Measurements from ENCODE around the gene CCDC33.
A peak's percentile ranks its signal among the peaks of the same experiment; 100 is the strongest.

The CCDC33 gene

GRCh38 chr15:74235962-74236361 lies at the start of gene CCDC33:
Gene CCDC33 (plus strand): TSS chr15:74236326. CDS start chr15:74236720, 394 bp downstream.
- DNase-seq, result no peak

DNA sequence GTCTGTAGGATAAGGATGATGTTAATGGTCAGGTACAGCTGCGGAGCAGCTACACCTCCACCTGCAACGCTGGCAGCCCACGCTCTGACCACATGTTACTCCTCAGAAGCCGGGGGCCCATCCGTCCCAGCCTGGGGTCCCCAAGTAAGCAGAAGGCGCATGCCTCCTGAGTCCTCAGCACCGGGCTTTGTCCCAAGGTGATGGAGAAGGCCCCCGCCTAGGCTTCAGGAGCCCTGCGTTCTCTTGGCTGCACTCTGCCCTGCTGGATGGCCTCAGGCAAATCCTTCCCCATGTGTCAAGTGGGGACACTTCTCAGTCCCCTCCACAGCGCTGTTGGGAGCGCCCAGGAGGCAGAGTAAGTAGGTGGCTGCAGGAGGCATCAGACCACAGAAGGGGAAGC lies 47.9 kb upstream of the CCDC33 start:
- no peak for DNase-seq

- no peak for DNase-seq
These were observed 44.3 kb upstream of the CCDC33 start for GRCh38 chr15:74191798-74192197.

- DNase-seq, result no peak
These were observed 43.4 kb upstream of the CCDC33 start for GRCh38 chr15:74192751-74193150.

DNA sequence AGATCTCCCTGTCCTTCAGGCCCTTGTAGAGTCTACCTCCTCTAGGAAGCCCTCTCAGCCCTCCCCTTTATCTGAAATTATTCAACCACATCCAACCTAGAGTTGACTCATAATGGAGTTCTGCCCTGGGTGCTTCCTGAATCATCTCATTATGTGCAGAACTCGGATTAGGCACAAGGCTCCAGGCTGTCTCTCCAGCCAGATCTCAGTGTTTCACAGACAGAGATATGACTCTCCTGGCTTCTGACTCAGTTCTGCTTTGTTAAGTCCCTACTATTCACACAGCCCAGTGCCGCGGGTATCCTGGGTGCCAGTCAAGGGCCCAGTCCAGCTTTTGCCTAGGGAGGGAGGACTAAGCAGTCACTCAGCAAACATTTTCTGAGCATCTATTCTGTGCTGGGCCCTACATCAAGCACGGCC lies 42.8 kb upstream of the CCDC33 start:
- DNase-seq, result no peak

- DNase-seq, result no peak
These were observed 42.2 kb upstream of the CCDC33 start for GRCh38 chr15:74193905-74194304.

DNA sequence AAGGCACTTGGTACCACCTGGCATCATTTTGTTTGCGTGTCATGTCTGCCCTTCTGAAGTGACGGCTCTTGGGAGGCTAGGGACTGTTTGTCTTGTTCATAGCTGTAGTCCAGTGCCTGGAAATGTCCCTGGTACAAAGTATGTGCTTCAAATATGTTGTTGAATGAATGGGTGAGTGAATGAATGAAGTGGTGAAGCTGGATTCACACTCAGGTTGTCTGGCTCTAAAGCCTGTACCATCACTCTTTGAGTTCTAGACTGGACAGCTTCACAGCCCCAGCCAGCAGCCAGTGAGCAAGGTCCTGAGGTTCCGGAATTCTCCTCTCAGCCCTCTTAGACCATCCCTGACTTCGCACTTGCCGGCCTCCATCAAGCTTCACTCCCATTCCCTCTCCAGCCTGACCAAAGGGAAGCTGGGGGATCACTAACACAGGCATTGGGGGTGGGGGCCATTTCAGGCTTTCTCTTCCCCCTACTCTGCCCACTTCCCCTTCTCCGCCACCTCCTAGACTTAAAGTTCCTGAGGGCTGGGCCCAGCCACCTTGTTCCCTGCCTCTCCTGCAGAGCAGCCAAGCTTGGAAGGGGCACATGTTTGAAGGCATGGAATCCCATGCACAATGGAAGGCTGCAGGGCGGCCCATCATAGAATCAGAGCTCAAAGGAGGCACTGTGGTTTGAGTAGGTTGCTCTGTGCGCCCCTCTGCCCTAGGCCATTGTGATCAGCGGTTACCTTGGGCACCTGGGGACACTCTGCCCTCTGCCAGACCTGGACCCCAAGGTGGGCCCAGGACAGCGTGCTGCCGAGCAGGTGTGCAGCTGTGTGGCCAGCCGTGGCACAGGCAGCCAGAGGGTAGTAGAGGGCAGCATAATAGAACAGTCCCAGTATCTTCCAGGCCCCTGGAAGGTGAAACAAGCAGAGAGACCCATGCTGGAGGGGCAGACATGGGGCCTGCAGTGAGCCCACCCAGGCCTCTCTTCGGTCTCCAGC lies 41.3 kb upstream of the CCDC33 start:
- DNase-seq, result no peak

DNA sequence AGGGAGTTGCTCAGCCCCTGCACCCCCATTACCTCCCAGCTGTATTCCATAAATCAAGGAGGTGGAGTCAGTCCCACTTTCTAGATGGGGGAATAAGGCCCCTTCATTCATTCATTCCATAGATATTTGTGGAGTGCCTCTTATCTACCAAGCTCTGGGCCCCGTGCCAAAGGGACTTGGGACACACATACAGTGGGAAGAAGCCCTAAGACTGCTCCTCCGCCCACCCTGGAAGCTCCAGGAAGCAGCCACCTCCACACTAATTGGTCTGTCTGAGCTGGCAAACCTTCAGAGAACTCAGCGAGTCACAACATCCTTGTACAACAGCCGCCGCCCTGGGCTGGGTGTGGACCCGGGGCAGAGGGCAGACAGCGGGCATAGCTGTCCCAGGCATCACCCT lies 40.0 kb upstream of the CCDC33 start:
- no peak for DNase-seq

DNA sequence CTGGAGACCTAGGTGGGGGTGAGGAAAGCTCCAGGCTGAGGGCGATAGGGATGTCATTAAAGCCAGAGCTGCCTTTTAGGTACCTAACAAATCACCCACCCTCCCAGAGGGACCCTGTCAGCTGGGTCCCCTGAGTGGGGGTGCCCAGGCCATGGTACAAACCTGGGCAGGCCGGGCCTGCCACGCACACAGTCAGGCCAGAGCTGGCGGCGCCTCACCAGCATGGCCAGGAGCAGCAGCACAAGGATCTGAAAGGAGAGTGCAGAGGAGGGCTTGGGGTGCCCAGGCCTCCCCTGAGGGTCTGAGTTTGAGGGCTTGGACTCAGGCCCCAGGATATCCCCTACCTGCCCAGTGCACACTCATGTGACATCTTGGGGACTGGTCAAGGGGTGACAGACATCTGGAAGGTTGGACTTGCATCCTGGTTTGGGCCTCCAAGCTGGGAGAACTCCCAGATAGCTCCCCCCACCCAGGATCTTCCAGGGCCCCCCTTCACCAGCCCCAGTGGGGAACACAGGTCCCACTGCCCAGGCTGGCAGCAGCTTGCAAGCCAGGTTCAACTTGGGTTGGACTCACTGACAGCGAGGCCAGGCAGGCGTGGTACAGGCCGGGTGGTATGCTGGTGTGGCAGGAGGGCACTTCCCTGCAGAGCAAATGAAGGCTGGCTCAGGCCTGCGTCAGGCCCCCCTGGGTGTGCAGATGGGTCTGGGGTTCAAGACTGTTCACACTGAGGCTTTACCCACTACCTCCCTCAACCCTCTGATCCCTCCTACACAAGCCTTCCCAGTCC lies 38.8 kb upstream of the CCDC33 start:
- DNase-seq, result no peak

GRCh38 chr15:74199297-74199652 lies 36.9 kb upstream of the CCDC33 start:
- no peak for DNase-seq

DNA sequence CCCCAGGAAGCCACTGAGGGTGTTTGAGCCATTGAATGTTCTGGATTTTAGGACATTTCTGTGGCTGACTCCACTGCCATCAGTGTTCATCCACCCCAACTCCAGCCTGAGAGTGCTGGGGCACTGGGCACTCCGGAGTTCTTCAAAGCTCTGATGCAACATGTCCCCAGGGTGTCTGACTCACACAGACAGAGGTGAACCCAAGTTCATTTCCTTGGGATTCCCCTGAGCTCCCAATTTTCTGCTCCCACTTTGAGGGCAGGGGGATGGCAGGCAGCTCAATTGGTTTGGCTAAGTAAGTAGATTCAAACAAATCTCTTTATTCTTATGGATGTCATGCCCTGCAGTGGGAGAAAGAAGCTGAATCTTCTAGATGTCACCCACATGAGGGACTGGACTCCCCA lies 35.7 kb upstream of the CCDC33 start:
- DNase-seq, result no peak

DNA sequence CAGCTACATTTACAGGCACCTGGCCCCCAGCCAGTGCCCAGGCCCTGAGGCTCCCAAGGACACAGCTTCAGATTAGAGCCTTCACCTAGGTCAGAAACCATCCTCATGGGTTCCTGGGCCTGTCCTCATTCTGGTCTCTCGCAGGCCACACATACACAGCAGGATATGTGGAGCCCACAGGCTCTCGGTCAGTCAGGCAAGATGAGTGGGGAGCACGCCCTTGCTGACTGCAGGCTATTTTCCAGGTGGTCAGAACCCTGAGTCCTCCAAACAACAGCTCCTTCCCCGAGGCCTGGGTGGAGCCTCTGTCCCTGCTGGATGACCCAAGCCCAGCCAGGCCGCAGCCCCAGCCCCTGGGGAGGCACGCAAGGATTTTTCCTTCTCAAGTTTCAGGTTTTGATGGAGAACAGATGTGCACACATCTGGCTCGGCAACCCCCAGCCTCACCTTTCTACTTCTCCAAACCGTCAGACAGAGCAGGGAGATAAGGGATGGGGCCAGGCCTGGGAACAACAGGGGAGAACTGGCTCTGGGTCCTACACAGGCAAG lies 35.2 kb upstream of the CCDC33 start:
- DNase-seq, result peak; percentile 69

DNA sequence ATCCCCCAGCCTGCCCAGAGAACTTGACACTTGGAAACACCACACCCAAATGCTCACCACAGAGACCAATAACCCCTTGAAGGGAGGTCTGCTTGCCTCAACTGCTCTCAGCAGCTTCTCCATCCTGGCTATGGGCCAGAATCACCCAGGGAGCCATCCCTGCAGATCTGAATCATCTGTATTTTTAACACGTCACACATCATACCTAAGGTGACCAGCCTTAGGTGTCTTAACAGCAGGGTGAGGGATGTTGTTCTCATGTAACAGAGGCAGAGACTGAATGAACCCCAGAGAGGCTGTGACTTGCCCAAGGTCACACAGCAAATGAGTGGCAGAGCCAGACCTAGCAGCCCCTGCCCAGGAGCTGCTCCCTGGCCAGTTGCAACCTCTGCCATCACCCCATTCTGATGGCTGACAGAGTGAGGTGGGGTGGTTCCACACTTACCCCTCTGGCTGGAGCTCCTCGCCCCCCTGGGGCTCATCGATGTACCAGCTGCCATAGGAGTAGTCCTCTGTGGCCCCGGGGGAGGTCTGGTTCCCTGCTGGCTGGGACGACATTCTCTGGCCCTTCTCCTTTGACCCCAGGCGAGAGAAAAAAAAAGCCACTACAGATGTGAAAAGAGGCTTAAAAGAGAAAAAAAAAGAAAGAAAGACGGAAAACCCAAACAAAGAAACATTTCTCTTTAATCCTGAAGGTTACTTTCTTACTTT lies 34.3 kb upstream of the CCDC33 start:
- no peak for DNase-seq

- DNase-seq, result peak; percentile 63
These were observed 33.4 kb upstream of the CCDC33 start, which contains the start of gene STRA6 for GRCh38 chr15:74202452-74203401. Gene STRA6 (minus strand): TSS chr15:74202787. CDS start chr15:74202267, 520 bp downstream.

- no peak for DNase-seq
These were observed 32.2 kb upstream of the CCDC33 start for GRCh38 chr15:74203914-74204431.

GRCh38 chr15:74205582-74205947 lies 30.6 kb upstream of the CCDC33 start:
- DNase-seq, result no peak

GRCh38 chr15:74206801-74207281 lies 29.3 kb upstream of the CCDC33 start:
- no peak for DNase-seq

GRCh38 chr15:74207652-74208440 lies 28.3 kb upstream of the CCDC33 start:
- DNase-seq, result no peak

GRCh38 chr15:74208496-74208895 lies 27.6 kb upstream of the CCDC33 start:
- no peak for DNase-seq

GRCh38 chr15:74208901-74209559 lies 27.1 kb upstream of the CCDC33 start:
- peak; percentile 58 for DNase-seq
